H9 (cell line): ENCODE data around the gene GALNT7. TPM values are rescaled to one million over a fixed set of nuclear protein-coding genes. Genes with fewer than 3 reads are reported as not detected.

Source experiments
- DNase-seq: peaks from one replicate; pipeline ENCODE4 v3.0.0-alpha.2; 2017
- H2AFZ ChIP-seq: one replicate; pipeline ENCODE4 v1.6.1; 2013; ENCODE audit warnings: mild to moderate bottlenecking, low read length, control low read depth, moderate library complexity
- H2AK5ac ChIP-seq: 2 replicates; pipeline ENCODE4 v1.6.1; 2013; ENCODE audit warnings: low read length, control low read depth, mixed read lengths; ENCODE audit not compliant: insufficient read length
- H2BK120ac ChIP-seq: one replicate; pipeline ENCODE4 v1.6.1; 2013; ENCODE audit warnings: low read depth, mild to moderate bottlenecking, low read length, control low read depth, inconsistent platforms; ENCODE audit not compliant: poor library complexity, severe bottlenecking
- H2BK12ac ChIP-seq: 2 replicates; pipeline ENCODE4 v1.6.1; 2013; ENCODE audit warnings: low read length, control low read depth, mixed read lengths, low read depth; ENCODE audit not compliant: insufficient read length
- H2BK15ac ChIP-seq: 2 replicates; pipeline ENCODE4 v1.6.1; 2013; ENCODE audit warnings: low read depth, low read length, control low read depth
- H2BK20ac ChIP-seq: one replicate; pipeline ENCODE4 v1.6.1; 2013; ENCODE audit warnings: low read depth, mild to moderate bottlenecking, low read length, control low read depth, inconsistent platforms; ENCODE audit not compliant: poor library complexity, severe bottlenecking
- H2BK5ac ChIP-seq: 2 replicates; pipeline ENCODE4 v1.6.1; 2013; ENCODE audit warnings: low read length, control low read depth, mixed read lengths; ENCODE audit not compliant: insufficient read length
- H3K14ac ChIP-seq: 2 replicates; pipeline ENCODE4 v1.6.1; 2013; ENCODE audit warnings: low read length, control low read depth; ENCODE audit not compliant: insufficient read depth
- H3K18ac ChIP-seq: 2 replicates; pipeline ENCODE4 v1.6.1; 2013; ENCODE audit warnings: low read depth, mild to moderate bottlenecking, mixed read lengths, low read length, control low read depth; ENCODE audit not compliant: insufficient read length
- H3K23ac ChIP-seq: 2 replicates; pipeline ENCODE4 v1.6.1; 2013; ENCODE audit warnings: low read length, control low read depth, mixed read lengths, low read depth; ENCODE audit not compliant: insufficient read length
- H3K23me2 ChIP-seq: 2 replicates; pipeline ENCODE4 v1.6.1; 2013; ENCODE audit warnings: low read depth, mild to moderate bottlenecking, mixed read lengths, low read length, control low read depth; ENCODE audit not compliant: insufficient read length, poor library complexity, severe bottlenecking
- H3K27ac ChIP-seq: 2 replicates; pipeline ENCODE4 v1.5.1; 2013; ENCODE audit warnings: low read length, control low read depth, mixed read lengths, low read depth; ENCODE audit not compliant: insufficient read length
- H3K27me3 ChIP-seq: 2 replicates; pipeline ENCODE4 v1.6.1; 2013; ENCODE audit warnings: low read length, control low read depth, inconsistent platforms; ENCODE audit not compliant: insufficient read depth
- H3K4ac ChIP-seq: 2 replicates; pipeline ENCODE4 v1.6.1; 2013; ENCODE audit warnings: low read depth, mild to moderate bottlenecking, control low read depth, inconsistent platforms, low read length, moderate library complexity
- H3K4me1 ChIP-seq: 2 replicates; pipeline ENCODE4 v1.6.1; 2013; ENCODE audit warnings: low read length, control low read depth, inconsistent platforms; ENCODE audit not compliant: insufficient read depth
- H3K4me2 ChIP-seq: 2 replicates; pipeline ENCODE4 v1.6.1; 2013; ENCODE audit warnings: low read length, control low read depth, mixed read lengths; ENCODE audit not compliant: insufficient read length, insufficient read depth
- H3K56ac ChIP-seq: 2 replicates; pipeline ENCODE4 v1.6.1; 2013; ENCODE audit warnings: low read depth, mild to moderate bottlenecking, mixed read lengths, low read length, control low read depth; ENCODE audit not compliant: insufficient read length
- H3K79me1 ChIP-seq: 2 replicates; pipeline ENCODE4 v1.6.1; 2013; ENCODE audit warnings: low read depth, mild to moderate bottlenecking, moderate library complexity, low read length, control low read depth, inconsistent platforms; ENCODE audit not compliant: insufficient read depth, poor library complexity, severe bottlenecking
- H3K79me2 ChIP-seq: 2 replicates; pipeline ENCODE4 v1.6.1; 2013; ENCODE audit warnings: low read length, control low read depth, inconsistent platforms; ENCODE audit not compliant: insufficient read depth
- H3K9ac ChIP-seq: 2 replicates; pipeline ENCODE4 v1.6.1; 2013; ENCODE audit warnings: low read length, control low read depth, mixed read lengths; ENCODE audit not compliant: insufficient read length; ENCODE audit errors: extremely low read depth
- H3K9me3 ChIP-seq: one replicate; pipeline ENCODE4 v1.6.1; 2013; ENCODE audit warnings: low read depth, low read length, inconsistent platforms; ENCODE audit not compliant: control insufficient read depth
- H3T11ph ChIP-seq: one replicate; pipeline ENCODE4 v1.6.1; 2013; ENCODE audit warnings: mild to moderate bottlenecking, low read length, control low read depth, inconsistent platforms
- H4K20me1 ChIP-seq: one replicate; pipeline ENCODE4 v1.6.1; 2013; ENCODE audit not compliant: control insufficient read depth, insufficient read length, insufficient read depth
- H4K5ac ChIP-seq: 2 replicates; pipeline ENCODE4 v1.6.1; 2013; ENCODE audit warnings: low read depth, mild to moderate bottlenecking, mixed read lengths, low read length, control low read depth; ENCODE audit not compliant: insufficient read length
- H4K8ac ChIP-seq: replicated peaks from 2 replicates; pipeline ENCODE4 v1.6.1; 2013; ENCODE audit warnings: low read length, control low read depth, mixed read lengths, low read depth; ENCODE audit not compliant: insufficient read length
- H4K91ac ChIP-seq: 2 replicates; pipeline ENCODE4 v1.6.1; 2013; ENCODE audit warnings: low read depth, mild to moderate bottlenecking, moderate library complexity, mixed read lengths, low read length, control low read depth; ENCODE audit not compliant: insufficient read length
- H3K27ac Mint-ChIP-seq, 3 experiments: 2 replicates in 2 of 3; 3 replicates in 1 of 3; pipeline ENCODE4 v1.8.0; 2020 to 2021; ENCODE audit warnings: mixed read lengths in 3 of 3, mild to moderate bottlenecking in 1 of 3, moderate library complexity in 1 of 3
- H3K27me3 Mint-ChIP-seq: 2 replicates; pipeline ENCODE4 v1.8.0; 2021; ENCODE audit warnings: low read depth, mild to moderate bottlenecking, moderate library complexity, mixed read lengths
- H3K36me3 Mint-ChIP-seq, 3 experiments: 2 replicates in 2 of 3; 3 replicates in 1 of 3; pipeline ENCODE4 v1.8.0; 2020 to 2021; ENCODE audit warnings: low read depth in 3 of 3, mixed read lengths in 3 of 3; ENCODE audit not compliant: insufficient read depth in 1 of 3
- H3K4me1 Mint-ChIP-seq, 2 experiments: 2 replicates each; pipeline ENCODE4 v1.8.0; 2020; ENCODE audit warnings: mixed read lengths in 2 of 2
- H3K4me3 Mint-ChIP-seq, 2 experiments: 2 replicates in 1 of 2; 3 replicates in 1 of 2; pipeline ENCODE4 v1.8.0; 2020 to 2021; ENCODE audit warnings: mild to moderate bottlenecking in 2 of 2, mixed read lengths in 2 of 2, moderate library complexity in 1 of 2
- H3K9me3 Mint-ChIP-seq, 2 experiments: 2 replicates in 1 of 2; 3 replicates in 1 of 2; pipeline ENCODE4 v1.8.0; 2020; ENCODE audit warnings: mild to moderate bottlenecking in 2 of 2, mixed read lengths in 2 of 2, moderate library complexity in 1 of 2
- WGBS: extraction: QIAGEN DNeasy Blood & Tissue Kit; methylation state at CpG from one replicate; pipeline ENCODE4 v1.1.7; 2013; ENCODE audit warnings: missing lambda C conversion rate, low lambda C conversion rate, mixed read lengths; ENCODE audit not compliant: insufficient read length; ENCODE audit errors: extremely low coverage; 5-methylcytosine and 5-hydroxymethylcytosine counted together
- total RNA-seq: library from RNA; stranded (reverse); gene quantifications from 2 replicates; pipeline ENCODE4 v1.2.1, GENCODE V29; 2021
- TF ChIP-seq, protein P1 (sequence below): fragments of 200-600 bp; sonication (generic); conservative IDR thresholded peaks from 3 replicates; pipeline ENCODE4 v1.8.0; 2021; ENCODE audit warnings: antibody characterized with exemption, mild to moderate bottlenecking

GALNT7 gene
- total RNA-seq, 1 experiment from 2014 or later = 57.3 TPM

DNA sequence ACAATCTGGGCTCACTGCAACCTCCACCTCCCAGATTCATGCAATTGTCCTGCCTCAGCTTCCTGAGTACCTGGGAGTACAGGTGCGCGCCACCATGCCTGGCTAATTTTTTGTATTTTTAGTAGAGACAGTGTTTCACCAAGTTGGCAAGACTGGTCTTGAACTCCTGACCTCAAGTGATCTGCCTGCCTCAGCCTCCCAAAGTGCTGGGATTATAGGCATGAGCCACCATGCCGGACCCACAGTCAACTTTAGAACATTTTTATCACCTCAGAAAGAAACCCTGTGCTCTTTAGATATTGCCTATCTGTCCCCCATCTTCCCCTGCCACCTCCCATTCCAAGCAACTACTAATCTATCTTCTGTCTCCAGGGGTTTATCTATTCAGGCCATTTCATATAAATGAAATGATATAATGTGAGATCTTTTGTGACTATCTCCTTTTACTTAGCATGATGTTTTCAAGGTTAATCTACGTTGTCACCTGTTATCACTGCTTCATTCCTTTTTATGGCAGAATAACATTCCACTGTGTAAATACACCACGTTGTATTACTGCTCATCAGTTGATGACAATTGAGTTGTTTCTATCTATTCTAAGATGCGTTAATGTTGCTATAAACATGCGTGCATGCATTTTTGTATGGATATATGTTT is 44.3 kb upstream of the GALNT7 start:
- no peak overlapping the region for H3K14ac ChIP-seq
- H4K8ac ChIP-seq = no peak overlapping the region
- peaks cover 6 to 9% of the 10 kb centered on the region in 2 experiments for H3K4me1 Mint-ChIP-seq
- no peak overlapping the region for H3K4ac ChIP-seq
- no peak for DNase-seq
- H2BK5ac ChIP-seq = no peak overlapping the region
- H3K4me1 ChIP-seq = peaks cover 2% of the 10 kb centered on the region; the same call in 1 of the 2 replicates
- H2BK15ac ChIP-seq = no peak overlapping the region
- H4K20me1 ChIP-seq = no peaks in the 10 kb centered on the region
- no peaks in the 10 kb centered on the region for H3K9me3 ChIP-seq
- H4K91ac ChIP-seq = no peak overlapping the region
- H3K79me1 ChIP-seq = no peaks in the 10 kb centered on the region
- H2AFZ ChIP-seq = no peak overlapping the region
- H3K79me2 ChIP-seq = no peaks in the 10 kb centered on the region
- no peaks in the 10 kb centered on the region for H3K27me3 ChIP-seq
- no peak overlapping the region for H3K4me2 ChIP-seq
- H2BK12ac ChIP-seq = no peak overlapping the region
- H3T11ph ChIP-seq = no peak overlapping the region
- no peak overlapping the region for H4K5ac ChIP-seq
- no peaks in the 10 kb centered on the region for H3K9me3 Mint-ChIP-seq
- H3K27ac ChIP-seq = no peak overlapping the region
- H3K4me3 Mint-ChIP-seq = no peak overlapping the region
- no CpG with 5 or more reads among the region's 7 CpGs for WGBS
- H3K36me3 Mint-ChIP-seq = no peaks in the 10 kb centered on the region
- H3K23me2 ChIP-seq = no peaks in the 10 kb centered on the region
- no peak overlapping the region for H2BK120ac ChIP-seq
- no peak overlapping the region for H3K27ac Mint-ChIP-seq
- no peak overlapping the region for H3K18ac ChIP-seq
- no peak overlapping the region for H3K23ac ChIP-seq
- no peak overlapping the region for H3K9ac ChIP-seq
- H2BK20ac ChIP-seq = no peak overlapping the region
- H2AK5ac ChIP-seq = no peak overlapping the region
- no peak overlapping the region for H3K56ac ChIP-seq
- TF ChIP-seq, protein P1, sequence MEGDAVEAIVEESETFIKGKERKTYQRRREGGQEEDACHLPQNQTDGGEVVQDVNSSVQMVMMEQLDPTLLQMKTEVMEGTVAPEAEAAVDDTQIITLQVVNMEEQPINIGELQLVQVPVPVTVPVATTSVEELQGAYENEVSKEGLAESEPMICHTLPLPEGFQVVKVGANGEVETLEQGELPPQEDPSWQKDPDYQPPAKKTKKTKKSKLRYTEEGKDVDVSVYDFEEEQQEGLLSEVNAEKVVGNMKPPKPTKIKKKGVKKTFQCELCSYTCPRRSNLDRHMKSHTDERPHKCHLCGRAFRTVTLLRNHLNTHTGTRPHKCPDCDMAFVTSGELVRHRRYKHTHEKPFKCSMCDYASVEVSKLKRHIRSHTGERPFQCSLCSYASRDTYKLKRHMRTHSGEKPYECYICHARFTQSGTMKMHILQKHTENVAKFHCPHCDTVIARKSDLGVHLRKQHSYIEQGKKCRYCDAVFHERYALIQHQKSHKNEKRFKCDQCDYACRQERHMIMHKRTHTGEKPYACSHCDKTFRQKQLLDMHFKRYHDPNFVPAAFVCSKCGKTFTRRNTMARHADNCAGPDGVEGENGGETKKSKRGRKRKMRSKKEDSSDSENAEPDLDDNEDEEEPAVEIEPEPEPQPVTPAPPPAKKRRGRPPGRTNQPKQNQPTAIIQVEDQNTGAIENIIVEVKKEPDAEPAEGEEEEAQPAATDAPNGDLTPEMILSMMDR = no peak
- H3K27me3 Mint-ChIP-seq = no peaks in the 10 kb centered on the region
